Caki2 (cell line): ENCODE data around the gene PPP6R1. TPM values are rescaled to one million over a fixed set of nuclear protein-coding genes. Genes with fewer than 3 reads are reported as not detected.

Experiments
- DNase-seq: peaks from one replicate; pipeline ENCODE4 v3.0.0-alpha.2; 2015; ENCODE audit warnings: low read depth
- in situ Hi-C: cut with HindIII; loops from 2 replicates; pipeline ENCODE4 v1.10.0; 2016; ENCODE audit warnings: low sequenced_read_pairs, low pct_unique_long_range_greater_than_20kb, mixed read lengths
- total RNA-seq: library from RNA; depleted of rRNA; stranded (reverse); fragments of >200 nt; shearing (Covaris generic); gene quantifications from 2 replicates; pipeline ENCODE4 v1.2.3, GENCODE V29; 2014; ENCODE audit warnings: low replicate concordance; rRNA removed

PPP6R1 gene
- 79.8 and 94.5 TPM in 2 replicates for total RNA-seq

GRCh38 chr19:55258828-55259539 is at the start of gene PPP6R1:
Gene PPP6R1, minus strand, starts transcription at chr19:55259017. Its CDS starts 11,914 bp downstream, at chr19:55247103.
- in situ Hi-C loops: no loop called here
- DNase-seq: peak; percentile 100

DNA sequence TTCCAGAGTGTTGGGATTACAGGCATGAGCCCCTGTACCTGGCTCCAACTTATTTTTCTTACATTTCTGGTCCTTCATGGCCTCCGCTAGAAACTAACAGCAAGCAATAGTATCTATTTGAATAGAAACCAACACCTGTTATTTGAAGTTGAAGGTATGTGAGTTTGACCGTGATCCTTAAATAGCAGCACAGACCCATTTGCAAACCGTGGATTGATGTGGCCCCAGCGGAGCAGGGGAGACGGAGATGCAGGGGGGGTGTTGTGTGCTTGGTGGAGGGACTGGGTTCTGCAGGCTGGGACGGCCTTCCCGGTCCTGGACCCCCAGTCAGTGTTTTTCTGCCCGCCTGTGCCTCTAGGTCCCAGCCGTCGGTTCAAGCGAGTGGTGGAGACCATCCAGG is 49.5 kb upstream of the PPP6R1 start:
- DNase-seq: no peak
- in situ Hi-C loops: no loop called here

DNA sequence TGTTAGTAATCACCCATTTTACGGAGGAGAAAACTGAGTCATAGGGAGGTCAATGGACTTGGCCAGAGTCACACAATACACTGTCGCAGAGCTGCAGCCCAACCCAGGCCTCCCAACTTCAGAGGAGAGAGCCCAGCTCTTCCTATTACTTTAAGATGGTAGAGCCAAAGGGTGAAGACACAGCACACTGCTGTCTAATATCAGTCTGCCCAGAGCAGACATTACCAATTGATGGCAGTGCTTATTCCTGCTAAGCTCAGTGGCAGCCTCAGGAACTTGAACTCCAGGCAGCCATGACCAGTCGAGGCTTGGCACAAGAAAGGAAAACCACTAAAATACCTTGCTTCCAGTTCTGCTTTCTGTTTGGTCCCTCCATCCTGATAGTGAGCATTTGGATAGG is 47.9 kb upstream of the PPP6R1 start:
- no peak for DNase-seq
- in situ Hi-C loops: no loop called here

- in situ Hi-C loops: no loop called here
- no peak for DNase-seq
These were observed 47.3 kb upstream of the PPP6R1 start for GRCh38 chr19:55305983-55306562.

GRCh38 chr19:55305491-55305890 is 46.7 kb upstream of the PPP6R1 start:
- peak; percentile 19 for DNase-seq
- in situ Hi-C loops: no loop called here

DNA sequence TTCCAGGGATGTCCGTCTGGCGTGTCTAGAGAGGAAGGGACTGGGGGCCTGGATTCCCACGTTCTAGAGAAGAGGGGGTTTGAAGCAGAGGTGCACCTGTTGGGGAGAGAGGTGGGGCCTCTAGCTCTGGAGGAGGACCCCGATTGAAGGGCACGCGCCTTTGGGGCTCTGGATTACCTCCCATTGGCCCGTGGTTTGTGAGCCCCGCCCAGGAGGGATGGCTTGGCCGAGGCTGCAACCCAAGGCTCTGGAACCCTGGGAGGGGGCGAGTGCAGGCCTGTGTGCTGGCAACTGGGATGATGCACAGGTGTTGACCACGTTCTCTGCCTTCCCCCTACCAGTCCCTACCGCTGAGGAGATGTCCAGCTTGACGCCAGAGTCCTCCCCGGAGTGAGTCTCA is 46.2 kb upstream of the PPP6R1 start:
- no peak for DNase-seq
- in situ Hi-C loops: no loop called here

- DNase-seq: no peak
- in situ Hi-C loops: no loop called here
These were observed 45.6 kb upstream of the PPP6R1 start for GRCh38 chr19:55304279-55304978.

DNA sequence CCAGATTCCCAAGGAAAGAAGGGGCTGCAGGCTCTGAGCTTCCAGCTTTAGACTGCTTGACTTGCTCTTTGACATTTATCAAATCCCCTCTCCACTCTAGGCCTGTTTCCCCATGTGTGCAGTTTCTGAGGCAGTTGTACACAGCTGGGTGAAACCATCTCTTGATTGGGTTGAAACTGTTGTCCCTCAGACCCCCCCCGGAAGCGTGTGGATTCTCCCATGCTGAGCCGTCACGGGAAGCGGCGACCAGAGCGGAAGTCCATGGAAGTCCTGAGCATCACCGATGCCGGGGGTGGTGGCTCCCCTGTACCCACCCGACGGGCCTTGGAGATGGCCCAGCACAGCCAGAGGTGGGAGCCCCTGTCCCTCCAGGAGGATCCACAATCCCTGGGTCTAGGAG is 44.7 kb upstream of the PPP6R1 start:
- DNase-seq: no peak
- in situ Hi-C loops: no loop called here

- in situ Hi-C loops: no loop called here
- no peak for DNase-seq
These were observed 43.5 kb upstream of the PPP6R1 start for GRCh38 chr19:55302318-55302703.

GRCh38 chr19:55301459-55302317 is 42.9 kb upstream of the PPP6R1 start:
- in situ Hi-C loops: no loop called here
- DNase-seq: peak; percentile 74

GRCh38 chr19:55300886-55301458 is 42.2 kb upstream of the PPP6R1 start:
- DNase-seq: no peak
- in situ Hi-C loops: no loop called here

GRCh38 chr19:55299991-55300390 is 41.2 kb upstream of the PPP6R1 start:
- in situ Hi-C loops: loop anchor here (10.0 kb wide), 1 partner anchor 45 kb away; no protein-coding TSS in a partner anchor
- DNase-seq: no peak

DNA sequence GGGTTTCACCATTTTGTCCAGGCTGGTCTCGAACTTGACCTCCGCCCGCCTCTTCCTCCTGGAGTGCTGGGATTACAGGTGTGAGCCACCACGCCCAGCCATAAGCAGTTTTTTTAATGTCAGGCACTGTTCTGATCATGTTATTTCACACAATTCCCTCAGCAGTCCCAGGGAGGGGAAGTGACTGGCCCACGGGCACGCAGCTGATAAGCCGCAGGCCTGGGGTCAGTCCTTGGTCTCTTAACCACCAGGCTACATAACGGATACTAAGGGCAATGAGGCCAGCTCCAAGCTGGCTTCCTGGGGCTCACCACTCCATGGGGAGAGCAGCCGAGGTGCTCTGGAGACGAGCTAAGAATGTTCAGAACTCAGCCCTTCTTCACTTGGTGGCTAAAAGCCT is 38.5 kb upstream of the PPP6R1 start:
- no peak for DNase-seq
- in situ Hi-C loops: loop anchor here (10.0 kb wide), 1 partner anchor 48 kb away; no protein-coding TSS in a partner anchor

DNA sequence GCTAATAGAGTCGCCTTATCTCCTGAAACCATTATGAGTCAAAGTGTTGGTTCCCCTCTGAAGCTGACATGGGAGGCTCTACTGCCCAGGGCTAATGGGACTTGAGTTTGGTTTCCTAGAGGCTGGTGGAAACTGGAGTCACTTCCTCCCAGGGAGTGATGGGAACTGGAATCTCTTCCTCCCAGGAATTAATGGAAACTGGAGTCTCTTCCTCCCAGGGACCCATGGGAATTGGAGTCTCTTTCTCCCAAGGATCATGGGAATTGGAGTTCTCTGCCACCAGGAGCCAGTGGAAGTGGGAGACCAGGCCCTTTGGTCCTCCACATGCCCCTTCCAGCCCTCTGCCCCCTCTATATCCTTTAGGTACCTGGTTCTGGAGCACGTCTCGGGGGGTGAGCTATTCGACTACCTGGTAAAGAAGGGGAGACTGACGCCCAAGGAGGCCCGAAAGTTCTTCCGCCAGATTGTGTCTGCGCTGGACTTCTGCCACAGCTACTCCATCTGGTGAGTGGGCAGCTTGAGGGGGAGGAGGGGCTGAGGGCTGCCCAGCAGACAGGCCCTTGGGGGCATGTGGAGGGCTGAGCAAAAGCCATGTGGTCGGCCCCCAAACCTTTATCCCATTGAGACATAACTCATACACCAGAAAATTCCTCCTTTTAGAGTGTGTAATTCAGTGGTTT is 30.4 kb upstream of the PPP6R1 start:
- no peak for DNase-seq

GRCh38 chr19:55287361-55288079 is 28.7 kb upstream of the PPP6R1 start:
- in situ Hi-C loops: no loop called here
- DNase-seq: no peak

More for the DNA sequence above, 30.4 kb upstream of the PPP6R1 start:
- in situ Hi-C loops: no loop called here

DNA sequence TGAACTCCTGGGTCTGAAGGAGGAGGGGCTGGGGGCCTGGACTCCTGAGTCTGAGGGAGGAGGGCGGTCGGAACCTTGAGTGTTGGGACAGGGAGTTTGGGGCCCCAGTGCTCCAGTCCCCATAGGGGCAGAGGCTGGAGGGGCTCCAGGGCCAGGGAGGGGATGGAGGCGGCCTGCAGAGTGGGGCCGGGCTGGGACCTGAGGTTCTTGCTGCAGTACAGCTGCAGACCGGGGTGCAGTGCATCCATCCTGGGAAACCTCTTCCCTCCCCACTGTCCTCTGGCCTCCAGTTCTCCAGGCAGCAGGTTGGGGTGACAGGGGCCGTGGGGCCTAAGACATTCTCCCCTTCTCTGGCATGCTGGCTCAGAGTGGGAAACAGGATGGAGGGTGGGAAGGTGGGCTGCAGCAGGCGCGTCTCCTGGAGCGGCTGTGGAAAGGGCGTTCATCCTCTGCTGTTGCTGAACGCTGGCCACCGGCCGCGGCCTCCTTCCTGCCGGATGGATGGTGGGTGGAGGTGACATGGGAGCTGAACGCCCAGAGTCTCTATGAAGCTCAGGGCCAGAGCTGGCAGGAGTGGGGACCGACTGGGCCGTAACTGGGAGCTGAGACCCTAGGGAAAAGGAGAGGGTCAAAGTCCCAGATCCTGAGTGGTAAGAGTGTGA is 26.5 kb upstream of the PPP6R1 start:
- in situ Hi-C loops: no loop called here

More for the DNA sequence above, 26.5 kb upstream of the PPP6R1 start:
- no peak for DNase-seq
